Trophoblast cell (in vitro differentiated cells and primary cell): ENCODE data around the gene GLT8D1.

ENCODE experiments used
- DNase-seq, 2 donors: peaks; one replicate each; pipeline ENCODE4 v3.0.0-alpha.2; 2016
- H2AFZ ChIP-seq: 2 replicates; pipeline ENCODE4 v1.6.1; 2013; ENCODE audit warnings: low read length, moderate library complexity, mild to moderate bottlenecking; ENCODE audit not compliant: insufficient read depth, poor library complexity
- H2AK5ac ChIP-seq: 2 replicates; pipeline ENCODE4 v1.6.1; 2013; ENCODE audit warnings: mild to moderate bottlenecking, low read length
- H2BK120ac ChIP-seq: 2 replicates; pipeline ENCODE4 v1.6.1; 2013; ENCODE audit warnings: low read length, mild to moderate bottlenecking, moderate library complexity; ENCODE audit not compliant: insufficient read depth, poor library complexity
- H2BK12ac ChIP-seq: 2 replicates; pipeline ENCODE4 v1.6.1; 2013; ENCODE audit warnings: mild to moderate bottlenecking, low read length, moderate library complexity
- H2BK5ac ChIP-seq: 2 replicates; pipeline ENCODE4 v1.6.1; 2013; ENCODE audit warnings: low read length, low read depth, moderate library complexity, mild to moderate bottlenecking; ENCODE audit not compliant: poor library complexity
- H3K14ac ChIP-seq: 2 replicates; pipeline ENCODE4 v1.6.1; 2013; ENCODE audit warnings: mild to moderate bottlenecking, low read length
- H3K18ac ChIP-seq: 2 replicates; pipeline ENCODE4 v1.6.1; 2013; ENCODE audit warnings: mild to moderate bottlenecking, low read length
- H3K23ac ChIP-seq: 2 replicates; pipeline ENCODE4 v1.6.1; 2013; ENCODE audit warnings: low read length
- H3K27ac ChIP-seq: 2 replicates; pipeline ENCODE4 v1.5.1; 2013; ENCODE audit warnings: low read depth, mild to moderate bottlenecking, inconsistent platforms, low read length, moderate library complexity
- H3K27me3 ChIP-seq: 2 replicates; pipeline ENCODE4 v1.6.1; 2013; ENCODE audit warnings: inconsistent platforms, mild to moderate bottlenecking, low read length, moderate library complexity; ENCODE audit not compliant: insufficient read depth
- H3K36me3 ChIP-seq, 2 experiments: 1 replicate in 1 of 2; 2 replicates in 1 of 2; pipeline ENCODE4 v1.6.1; 2013; ENCODE audit warnings: low read length in 2 of 2, mild to moderate bottlenecking in 2 of 2, moderate library complexity in 1 of 2; ENCODE audit not compliant: insufficient read depth in 2 of 2, control insufficient read depth in 1 of 2
- H3K4ac ChIP-seq: 2 replicates; pipeline ENCODE4 v1.6.1; 2013; ENCODE audit warnings: low read depth, mild to moderate bottlenecking, low read length, moderate library complexity
- H3K4me1 ChIP-seq, 2 experiments: 1 replicate in 1 of 2; 2 replicates in 1 of 2; pipeline ENCODE4 v1.6.1; 2013; ENCODE audit warnings: low read length in 2 of 2, mild to moderate bottlenecking in 2 of 2, moderate library complexity in 1 of 2; ENCODE audit not compliant: insufficient read depth in 2 of 2, control insufficient read depth in 1 of 2
- H3K4me2 ChIP-seq: 2 replicates; pipeline ENCODE4 v1.6.1; 2013; ENCODE audit warnings: inconsistent platforms, mild to moderate bottlenecking, low read length, moderate library complexity
- H3K4me3 ChIP-seq: 2 replicates; pipeline ENCODE4 v1.5.1; 2013; ENCODE audit warnings: mild to moderate bottlenecking, low read depth, low read length, inconsistent platforms
- H3K79me1 ChIP-seq: one replicate; pipeline ENCODE4 v1.6.1; 2013; ENCODE audit warnings: low read length
- H3K79me2 ChIP-seq: 2 replicates; pipeline ENCODE4 v1.6.1; 2013; ENCODE audit warnings: low read length, mild to moderate bottlenecking; ENCODE audit not compliant: control insufficient read depth, insufficient read depth, poor library complexity
- H3K9ac ChIP-seq: 2 replicates; pipeline ENCODE4 v1.6.1; 2013; ENCODE audit warnings: mild to moderate bottlenecking, low read length
- H3K9me3 ChIP-seq: 2 replicates; pipeline ENCODE4 v1.6.1; 2013; ENCODE audit warnings: low read depth, mild to moderate bottlenecking, control low read depth, inconsistent platforms, low read length; ENCODE audit not compliant: insufficient read depth
- H4K12ac ChIP-seq: 2 replicates; pipeline ENCODE4 v1.6.1; 2013; ENCODE audit warnings: low read depth, mild to moderate bottlenecking, low read length, moderate library complexity
- H4K8ac ChIP-seq: 2 replicates; pipeline ENCODE4 v1.6.1; 2013; ENCODE audit warnings: low read depth, mild to moderate bottlenecking, low read length, moderate library complexity
- H4K91ac ChIP-seq: one replicate; pipeline ENCODE4 v1.6.1; 2013; ENCODE audit warnings: low read depth, mild to moderate bottlenecking, low read length, moderate library complexity
- WGBS: extraction: QIAGEN DNeasy Blood & Tissue Kit; methylation state at CpG from one replicate; pipeline ENCODE4 v1.1.7; 2013; ENCODE audit warnings: missing lambda C conversion rate; ENCODE audit not compliant: insufficient read length, insufficient coverage; ENCODE audit errors: extremely low coverage; 5-methylcytosine and 5-hydroxymethylcytosine counted together

Gene GLT8D1

DNA sequence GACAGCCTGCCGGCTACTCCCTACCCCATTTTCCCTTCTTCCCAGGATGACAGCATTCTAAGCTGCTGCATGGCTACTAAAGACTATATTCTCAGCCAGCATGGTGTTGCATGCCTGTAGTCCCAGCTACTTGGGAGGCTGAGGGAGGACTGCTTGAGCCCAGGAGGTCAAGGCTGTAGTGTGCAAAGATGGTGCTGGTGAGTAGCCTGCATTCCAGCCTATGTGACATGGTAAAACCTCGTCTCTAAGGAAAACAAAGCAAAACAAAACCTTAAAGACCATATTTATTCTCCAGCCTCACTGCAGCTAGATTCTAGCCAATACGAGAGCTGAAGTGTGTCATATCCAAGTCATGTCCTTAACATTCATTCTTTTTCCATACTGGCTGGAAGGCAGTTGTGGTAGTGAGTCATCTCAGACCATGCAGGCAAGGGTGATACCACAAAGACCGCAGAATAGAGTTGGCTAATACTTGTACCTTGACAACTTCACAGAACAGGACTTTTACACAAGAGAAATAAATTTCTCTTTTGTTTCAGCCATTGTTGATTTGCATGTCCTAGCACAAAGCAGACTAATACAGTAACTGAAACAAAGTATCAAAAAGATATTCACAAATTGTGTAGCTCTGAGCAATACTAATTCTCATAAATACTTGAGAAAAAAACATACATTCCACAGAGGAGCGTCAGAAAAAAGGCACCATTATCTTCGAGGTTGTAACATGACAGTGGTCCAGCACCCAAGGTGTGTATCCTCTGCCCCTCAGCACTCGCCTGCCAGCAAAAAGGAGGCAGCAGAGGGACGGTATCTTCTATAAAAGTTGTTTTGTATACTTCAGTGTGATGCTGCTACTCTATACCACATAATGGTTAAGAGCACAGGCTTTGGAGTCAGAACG lies 34.7 kb downstream of the GLT8D1 start:
- Histone ChIP-seq H2BK5ac (no peak overlapping the region), H4K8ac (no peak overlapping the region), H3K9me3 (no peaks in the 10 kb centered on the region), H3K4me1 (peaks cover 0 to 5% of the 10 kb centered on the region in 2 experiments), H3K23ac (no peak overlapping the region), H3K79me1 (no peaks in the 10 kb centered on the region), H3K27me3 (no peaks in the 10 kb centered on the region), H3K9ac (no peak overlapping the region), H3K27ac (no peak overlapping the region), H4K12ac (no peak overlapping the region), H2BK12ac (no peak overlapping the region), H3K4me3 (no peak overlapping the region), H3K4ac (no peak overlapping the region), H2BK120ac (no peak overlapping the region), H2AFZ (no peak overlapping the region), H2AK5ac (no peak overlapping the region), H3K14ac (no peak overlapping the region), H3K36me3 (peaks cover 16% of the 10 kb centered on the region in 2 experiments), H3K18ac (no peak overlapping the region), H4K91ac (no peak overlapping the region), H3K79me2 (no peaks in the 10 kb centered on the region), H3K4me2 (no peak overlapping the region)
- peak; percentile 90 to 99 for DNase-seq
- WGBS, result no CpG with 5 or more reads among the region's 9 CpGs

DNA sequence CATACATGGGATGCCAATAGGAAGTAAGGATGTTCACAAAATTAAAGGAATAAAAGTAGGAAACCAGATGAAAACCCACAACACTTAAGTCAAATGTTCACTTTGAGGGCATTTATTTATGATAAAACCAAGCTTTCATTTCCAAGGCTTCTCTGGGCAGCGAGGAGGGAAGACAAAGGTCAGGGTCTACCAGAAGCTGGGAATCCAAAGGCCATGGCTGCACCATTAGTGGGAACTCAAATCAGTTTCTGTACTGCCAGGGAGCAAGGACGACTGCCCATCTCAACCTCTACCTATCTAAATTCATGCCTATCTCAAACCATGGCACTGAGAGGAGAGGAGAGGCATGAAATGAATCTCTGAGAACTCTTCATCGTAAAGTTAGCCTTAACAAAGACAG lies 42.5 kb downstream of the GLT8D1 start:
- Histone ChIP-seq H2AK5ac (no peak overlapping the region), H3K27me3 (no peaks in the 10 kb centered on the region), H3K36me3 (peaks cover 29 to 31% of the 10 kb centered on the region in 2 experiments), H4K8ac (no peak overlapping the region), H4K12ac (no peak overlapping the region), H3K79me2 (no peaks in the 10 kb centered on the region), H3K9ac (peak overlapping the region; percentile 56), H3K14ac (no peak overlapping the region), H3K27ac (no peak overlapping the region), H3K4ac (no peak overlapping the region), H3K79me1 (no peaks in the 10 kb centered on the region), H3K4me1 (no peaks in the 10 kb centered on the region), H3K23ac (no peak overlapping the region), H2BK120ac (no peak overlapping the region), H3K4me2 (no peak overlapping the region), H3K9me3 (no peaks in the 10 kb centered on the region), H3K4me3 (no peak overlapping the region), H2AFZ (no peak overlapping the region), H4K91ac (no peak overlapping the region), H2BK12ac (no peak overlapping the region), H3K18ac (no peak overlapping the region), H2BK5ac (no peak overlapping the region)
- DNase-seq, result no peak
- no CpG with 5 or more reads among the region's 3 CpGs for WGBS

DNA sequence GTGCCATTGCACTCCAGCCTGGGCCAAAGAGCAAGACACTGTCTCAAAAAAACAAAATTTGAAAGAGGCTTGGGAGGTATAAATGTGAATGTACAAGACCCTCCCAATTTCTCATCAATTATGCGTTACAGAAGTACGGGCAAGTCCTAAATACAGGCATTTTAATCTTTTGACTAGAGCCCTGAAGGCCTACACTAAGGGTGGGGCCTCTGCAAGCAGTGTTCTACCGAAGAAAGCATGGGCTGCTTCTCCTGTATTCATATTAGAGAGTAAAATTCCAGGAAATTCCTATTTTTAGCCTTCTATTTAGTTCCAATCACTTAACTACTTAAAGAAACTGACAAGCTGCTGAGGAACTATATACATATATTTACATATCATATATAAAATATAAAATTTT lies 45.5 kb downstream of the GLT8D1 start:
- Histone ChIP-seq H4K8ac (no peak overlapping the region), H4K12ac (no peak overlapping the region), H3K23ac (no peak overlapping the region), H3K14ac (no peak overlapping the region), H3K79me1 (no peaks in the 10 kb centered on the region), H3K4me3 (no peak overlapping the region), H2BK120ac (no peak overlapping the region), H3K27me3 (no peaks in the 10 kb centered on the region), H3K4ac (no peak overlapping the region), H2BK5ac (no peak overlapping the region), H2BK12ac (no peak overlapping the region), H3K9ac (no peak overlapping the region), H3K9me3 (no peaks in the 10 kb centered on the region), H3K18ac (no peak overlapping the region), H4K91ac (no peak overlapping the region), H3K36me3 (peaks cover 25 to 34% of the 10 kb centered on the region in 2 experiments), H3K4me2 (no peak overlapping the region), H3K79me2 (no peaks in the 10 kb centered on the region), H2AFZ (no peak overlapping the region), H2AK5ac (no peak overlapping the region), H3K4me1 (no peaks in the 10 kb centered on the region), H3K27ac (no peak overlapping the region)
- WGBS, result no CpG with 5 or more reads among the region's 3 CpGs
- DNase-seq, result no peak

DNA sequence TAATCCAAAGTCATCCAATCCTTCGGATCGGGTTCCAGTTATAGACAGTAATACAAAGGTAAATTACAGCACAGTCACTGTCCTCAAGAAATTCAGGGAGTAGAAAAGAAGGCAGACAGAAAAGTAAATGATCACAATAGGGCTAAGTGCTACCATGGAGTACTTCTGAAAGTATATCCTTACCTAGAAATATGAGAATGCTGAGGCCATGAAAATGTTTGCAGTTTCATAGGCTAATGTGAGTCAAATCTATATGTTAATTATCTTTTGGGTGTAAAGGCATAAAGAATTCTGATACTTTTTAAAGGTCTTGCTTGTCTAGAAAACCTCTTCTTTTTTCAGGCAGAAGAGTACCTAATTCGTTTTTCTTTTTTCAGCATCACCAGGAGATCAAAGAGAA lies 49.7 kb downstream of the GLT8D1 start:
- no peak overlapping the region for H3K9ac ChIP-seq
- H3K9me3 ChIP-seq, result no peaks in the 10 kb centered on the region
- no peak overlapping the region for H2AK5ac ChIP-seq
- no peaks in the 10 kb centered on the region for H3K79me1 ChIP-seq
- no peak overlapping the region for H4K91ac ChIP-seq
- no peak overlapping the region for H4K12ac ChIP-seq
- H3K27ac ChIP-seq, result no peak overlapping the region
- no peak overlapping the region for H3K14ac ChIP-seq
- no peak overlapping the region for H2AFZ ChIP-seq
- no peak overlapping the region for H3K4me2 ChIP-seq
- no peak overlapping the region for H2BK12ac ChIP-seq
- H3K4me1 ChIP-seq, result no peaks in the 10 kb centered on the region
- no peak overlapping the region for H2BK120ac ChIP-seq
- no peak overlapping the region for H3K4me3 ChIP-seq
- H3K27me3 ChIP-seq, result no peaks in the 10 kb centered on the region
- H3K36me3 ChIP-seq, result peaks cover 31 to 42% of the 10 kb centered on the region in 2 experiments
- no peak overlapping the region for H2BK5ac ChIP-seq
- no peak overlapping the region for H3K23ac ChIP-seq
- no CpG with 5 or more reads among the region's 3 CpGs for WGBS
- no peak overlapping the region for H3K18ac ChIP-seq
- H4K8ac ChIP-seq, result no peak overlapping the region
- no peak for DNase-seq
- no peaks in the 10 kb centered on the region for H3K79me2 ChIP-seq
- H3K4ac ChIP-seq, result no peak overlapping the region
